Panc1 (cell line): Measurements from ENCODE around the gene HS2ST1. TPM values are rescaled to one million over a fixed set of nuclear protein-coding genes. Genes with fewer than 3 reads are reported as not detected.
A peak's percentile ranks its signal among the peaks of the same experiment; 100 is the strongest.

ENCODE experiments used
- ATAC-seq: fragments of 200-7000 bp; cut with Tn5 transposase; 2 replicates; pipeline ENCODE4 v1.9.1; 2020; ENCODE audit warnings: mild to moderate bottlenecking, moderate library complexity
- BruUV-seq: library from RNA; stranded (reverse); fragments of 400-500 nt; replicated peaks from 2 replicates; lab custom pipeline; 2021; lab: Mats Ljungman, UMichigan
- CTCF ChIA-PET: fragments of 300-600 bp; sonication (Branson Sonifier 250); formaldehyde crosslinking; loops from one replicate; lab custom pipeline; 2022; ENCODE audit warnings: antibody characterized with exemption; lab: Charles Lee
- POLR2A ChIA-PET: fragments of 300-600 bp; sonication (Branson Sonifier 250); formaldehyde crosslinking; loops from one replicate; lab custom pipeline; 2022; ENCODE audit warnings: antibody characterized with exemption; lab: Charles Lee
- DNase-seq: peaks from one replicate; pipeline ENCODE4 v3.0.0-alpha.2; 2010; ENCODE audit warnings: low read depth, low spot score
- H3K27ac ChIP-seq: 2 replicates; pipeline ENCODE4 v1.5.1; 2011; ENCODE audit warnings: mild to moderate bottlenecking, low read length, inconsistent platforms
- H3K27me3 ChIP-seq: fragments of 200-500 bp; sonication (Bioruptor generic); 2 replicates; pipeline ENCODE4 v1.6.0; 2014; ENCODE audit warnings: low read length, inconsistent platforms; ENCODE audit not compliant: control insufficient read depth, insufficient read depth
- H3K36me3 ChIP-seq: fragments of 200-500 bp; sonication (Bioruptor generic); 2 replicates; pipeline ENCODE4 v1.5.1; 2014; ENCODE audit warnings: inconsistent platforms, mild to moderate bottlenecking, low read length, moderate library complexity; ENCODE audit not compliant: control insufficient read depth, insufficient read depth
- H3K4me1 ChIP-seq: 2 replicates; pipeline ENCODE4 v1.5.1; 2011; ENCODE audit warnings: inconsistent platforms, mild to moderate bottlenecking, low read length, moderate library complexity; ENCODE audit not compliant: control insufficient read depth, insufficient read depth
- H3K4me3 ChIP-seq, 2 experiments: 2 replicates each; pipeline ENCODE4 v1.5.1; 2011 to 2012; ENCODE audit warnings: low read depth in 2 of 2, low read length in 2 of 2, mild to moderate bottlenecking in 2 of 2, inconsistent platforms in 1 of 2, moderate library complexity in 1 of 2
- H3K9me3 ChIP-seq: fragments of 200-500 bp; sonication (Bioruptor generic); 2 replicates; pipeline ENCODE4 v1.5.1; 2014; ENCODE audit warnings: low read depth, mild to moderate bottlenecking, inconsistent platforms, low read length, moderate library complexity; ENCODE audit not compliant: control insufficient read depth, insufficient read depth
- POLR2AphosphoS5 ChIP-seq: IDR thresholded peaks from 2 replicates; pipeline ENCODE4 v1.6.1; 2012; ENCODE audit warnings: mild to moderate bottlenecking, low read depth, low read length, moderate library complexity
- SIN3A ChIP-seq: IDR thresholded peaks from 2 replicates; pipeline ENCODE4 v1.6.1; 2012; ENCODE audit warnings: low read depth, mild to moderate bottlenecking, low read length, moderate library complexity, borderline replicate concordance; ENCODE audit not compliant: insufficient read depth
- TCF7L2 ChIP-seq: IDR thresholded peaks from 2 replicates; pipeline ENCODE4 v1.6.1; 2011; ENCODE audit warnings: mild to moderate bottlenecking, low read depth, low read length, inconsistent platforms
- in situ Hi-C: cut with HindIII; loops from 2 replicates; pipeline ENCODE4 v1.10.0; 2016; ENCODE audit warnings: low sequenced_read_pairs, low pct_unique_long_range_greater_than_20kb
- intact Hi-C: fragments of 100-400 bp; cut with micrococcal nuclease; formaldehyde crosslinking; loops from one replicate; pipeline ENCODE4 v1.10.0; 2022; ENCODE audit not compliant: unreplicated experiment
- total RNA-seq: library from RNA; stranded (reverse); gene quantifications from one replicate; pipeline ENCODE4 v1.2.1, GENCODE V29; 2021; ENCODE audit not compliant: unreplicated experiment
- TF ChIP-seq, protein P1 (sequence below): fragments of 450-650 bp; IDR thresholded peaks from 2 replicates; pipeline ENCODE4 v1.5.1; 2017; ENCODE audit warnings: mild to moderate bottlenecking
- TF ChIP-seq, protein P2 (sequence below), 2 experiments: IDR thresholded peaks; 2 replicates each; pipeline ENCODE4 v1.6.1; 2011 to 2012; ENCODE audit warnings: low read depth in 2 of 2, control low read depth in 1 of 2, low read length in 1 of 2, mild to moderate bottlenecking in 1 of 2, moderate library complexity in 1 of 2; ENCODE audit not compliant: insufficient read depth in 1 of 2

Gene HS2ST1
- total RNA-seq, 1 experiment from 2014 or later, result 81.0 TPM

DNA sequence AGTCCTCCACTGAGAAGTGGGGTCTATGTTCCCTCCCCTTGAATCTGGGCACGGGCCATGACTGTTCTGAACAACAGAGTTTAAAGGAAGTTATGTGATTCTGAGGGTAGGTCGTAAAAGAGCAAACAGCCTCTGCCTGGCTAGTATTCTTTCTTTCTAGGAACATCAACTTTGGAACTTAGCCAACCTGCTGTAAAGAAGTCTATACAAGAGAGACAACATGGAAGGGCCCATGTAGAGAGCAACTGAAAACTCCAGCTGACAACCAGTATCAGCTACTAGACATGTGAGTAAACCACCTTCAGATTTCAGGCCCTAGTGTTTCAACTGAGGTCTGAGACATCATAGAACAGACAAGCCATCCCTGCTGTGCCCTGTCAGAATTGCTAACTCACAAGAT lies 8.0 kb upstream of the HS2ST1 start:
- H3K4me1 ChIP-seq, result peaks cover 10% of the 10 kb centered on the region; the same call in 1 of the 2 replicates
- CTCF ChIA-PET, result no interaction called here
- no peak overlapping the region for H3K27ac ChIP-seq
- no peak overlapping the region for H3K4me3 ChIP-seq
- TF ChIP-seq TCF7L2 (no peak), POLR2AphosphoS5 (no peak), SIN3A (no peak)
- TF ChIP-seq, protein P1, sequence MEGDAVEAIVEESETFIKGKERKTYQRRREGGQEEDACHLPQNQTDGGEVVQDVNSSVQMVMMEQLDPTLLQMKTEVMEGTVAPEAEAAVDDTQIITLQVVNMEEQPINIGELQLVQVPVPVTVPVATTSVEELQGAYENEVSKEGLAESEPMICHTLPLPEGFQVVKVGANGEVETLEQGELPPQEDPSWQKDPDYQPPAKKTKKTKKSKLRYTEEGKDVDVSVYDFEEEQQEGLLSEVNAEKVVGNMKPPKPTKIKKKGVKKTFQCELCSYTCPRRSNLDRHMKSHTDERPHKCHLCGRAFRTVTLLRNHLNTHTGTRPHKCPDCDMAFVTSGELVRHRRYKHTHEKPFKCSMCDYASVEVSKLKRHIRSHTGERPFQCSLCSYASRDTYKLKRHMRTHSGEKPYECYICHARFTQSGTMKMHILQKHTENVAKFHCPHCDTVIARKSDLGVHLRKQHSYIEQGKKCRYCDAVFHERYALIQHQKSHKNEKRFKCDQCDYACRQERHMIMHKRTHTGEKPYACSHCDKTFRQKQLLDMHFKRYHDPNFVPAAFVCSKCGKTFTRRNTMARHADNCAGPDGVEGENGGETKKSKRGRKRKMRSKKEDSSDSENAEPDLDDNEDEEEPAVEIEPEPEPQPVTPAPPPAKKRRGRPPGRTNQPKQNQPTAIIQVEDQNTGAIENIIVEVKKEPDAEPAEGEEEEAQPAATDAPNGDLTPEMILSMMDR, result no peak
- TF ChIP-seq, protein P2, sequence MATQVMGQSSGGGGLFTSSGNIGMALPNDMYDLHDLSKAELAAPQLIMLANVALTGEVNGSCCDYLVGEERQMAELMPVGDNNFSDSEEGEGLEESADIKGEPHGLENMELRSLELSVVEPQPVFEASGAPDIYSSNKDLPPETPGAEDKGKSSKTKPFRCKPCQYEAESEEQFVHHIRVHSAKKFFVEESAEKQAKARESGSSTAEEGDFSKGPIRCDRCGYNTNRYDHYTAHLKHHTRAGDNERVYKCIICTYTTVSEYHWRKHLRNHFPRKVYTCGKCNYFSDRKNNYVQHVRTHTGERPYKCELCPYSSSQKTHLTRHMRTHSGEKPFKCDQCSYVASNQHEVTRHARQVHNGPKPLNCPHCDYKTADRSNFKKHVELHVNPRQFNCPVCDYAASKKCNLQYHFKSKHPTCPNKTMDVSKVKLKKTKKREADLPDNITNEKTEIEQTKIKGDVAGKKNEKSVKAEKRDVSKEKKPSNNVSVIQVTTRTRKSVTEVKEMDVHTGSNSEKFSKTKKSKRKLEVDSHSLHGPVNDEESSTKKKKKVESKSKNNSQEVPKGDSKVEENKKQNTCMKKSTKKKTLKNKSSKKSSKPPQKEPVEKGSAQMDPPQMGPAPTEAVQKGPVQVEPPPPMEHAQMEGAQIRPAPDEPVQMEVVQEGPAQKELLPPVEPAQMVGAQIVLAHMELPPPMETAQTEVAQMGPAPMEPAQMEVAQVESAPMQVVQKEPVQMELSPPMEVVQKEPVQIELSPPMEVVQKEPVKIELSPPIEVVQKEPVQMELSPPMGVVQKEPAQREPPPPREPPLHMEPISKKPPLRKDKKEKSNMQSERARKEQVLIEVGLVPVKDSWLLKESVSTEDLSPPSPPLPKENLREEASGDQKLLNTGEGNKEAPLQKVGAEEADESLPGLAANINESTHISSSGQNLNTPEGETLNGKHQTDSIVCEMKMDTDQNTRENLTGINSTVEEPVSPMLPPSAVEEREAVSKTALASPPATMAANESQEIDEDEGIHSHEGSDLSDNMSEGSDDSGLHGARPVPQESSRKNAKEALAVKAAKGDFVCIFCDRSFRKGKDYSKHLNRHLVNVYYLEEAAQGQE (IDR thresholded peaks at IDR 0.05; ENCODE audit: insufficient read depth in 1 of 2, low read depth in 2 of 2, low read length in 1 of 2), result no peak
- ATAC-seq (no peak), DNase-seq (no peak)
- no TSS peak for BruUV-seq
- H3K27me3 ChIP-seq, result no peaks in the 10 kb centered on the region
- POLR2A ChIA-PET, result interaction anchor here (0.5 kb wide), 1 partner anchor 165 kb away, joined by 5 read pairs; no protein-coding TSS in a partner anchor
- no peaks in the 10 kb centered on the region for H3K9me3 ChIP-seq
- in situ Hi-C loops (no loop called here), intact Hi-C loops (no loop called here)
- H3K36me3 ChIP-seq, result peaks cover 14% of the 10 kb centered on the region

DNA sequence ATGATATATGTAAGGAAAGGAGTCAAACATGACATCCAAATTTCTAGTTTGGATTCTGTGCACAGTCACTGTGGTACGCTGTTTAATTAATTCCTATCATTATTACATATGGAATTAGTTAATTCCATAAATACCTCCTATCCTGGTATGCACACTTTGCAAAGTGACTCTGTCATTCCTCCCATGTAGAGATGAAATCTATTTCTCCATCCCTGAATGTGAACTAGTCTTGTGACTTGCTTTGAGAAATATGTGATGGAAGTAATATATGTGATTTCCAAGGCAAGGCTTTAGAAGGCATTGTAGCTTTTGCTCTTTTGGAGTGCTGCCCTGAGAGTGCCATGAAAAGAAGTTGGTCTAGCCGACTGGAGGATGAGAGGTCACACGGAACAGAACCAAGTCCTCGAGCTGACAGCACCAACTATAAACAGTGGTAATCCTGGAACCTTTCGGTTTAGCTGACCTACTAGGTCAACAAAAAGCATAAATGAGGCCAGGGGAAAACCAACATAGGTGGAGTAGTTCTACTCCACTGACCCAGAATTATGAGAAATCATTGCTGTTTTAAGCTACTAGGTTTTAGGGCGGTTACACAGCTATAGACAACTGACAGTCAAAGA lies 2.0 kb upstream of the HS2ST1 start:
- ATAC-seq (no peak), DNase-seq (no peak)
- ChIA-PET CTCF (interaction anchor here (0.6 kb wide), 1 partner anchor 131 kb away, joined by 4 read pairs; no protein-coding TSS in a partner anchor), POLR2A (interaction anchor here (0.6 kb wide), 1 partner anchor 40 kb away, joined by 12 read pairs; no protein-coding TSS in a partner anchor)
- Histone ChIP-seq H3K4me3 (peak overlapping the region; percentile 99 to 100), H3K36me3 (peaks cover 4% of the 10 kb centered on the region; the same call in 1 of the 2 replicates), H3K27ac (peak overlapping the region; percentile 100), H3K27me3 (no peaks in the 10 kb centered on the region), H3K4me1 (peaks cover 21% of the 10 kb centered on the region; the same call in 1 of the 2 replicates), H3K9me3 (no peaks in the 10 kb centered on the region)
- intact Hi-C loops, result loop anchor here (10.0 kb wide), 1 partner anchor 112 kb away; no protein-coding TSS in a partner anchor
- in situ Hi-C loops, result no loop called here
- TF ChIP-seq SIN3A (no peak), TCF7L2 (no peak), POLR2AphosphoS5 (no peak)
- TF ChIP-seq, protein P1, result no peak
- TF ChIP-seq, protein P2 (IDR thresholded peaks at IDR 0.05; ENCODE audit: insufficient read depth in 1 of 2, low read depth in 2 of 2, low read length in 1 of 2), result no peak
- no TSS peak for BruUV-seq
